Loucy (cell line): ENCODE data around the gene ZNF235.

Source experiments
- CTCF ChIP-seq: fragments of 200-600 bp; sonication (generic); conservative IDR thresholded peaks from 2 replicates; pipeline ENCODE4 v1.5.1; 2014; ENCODE audit warnings: mild to moderate bottlenecking, antibody characterized with exemption, low read length
- EZH2phosphoT487 ChIP-seq: fragments of 200-600 bp; IDR thresholded peaks from 2 replicates; pipeline ENCODE4 v1.6.1; 2018; ENCODE audit warnings: antibody characterized with exemption, mild to moderate bottlenecking, moderate library complexity, borderline replicate concordance

- TF ChIP-seq CTCF (no peak), EZH2phosphoT487 (no peak)
These were observed 27.3 kb upstream of the ZNF235 start for GRCh38 chr19:44332145-44332544.
